Measurements from ENCODE around the gene NEU1.
"Not testable (repeated sequence)": the region's sequence is repeated elsewhere in the genome, so short reads cannot be mapped to it uniquely, and the experiment has no call there.

The NEU1 gene

DNA sequence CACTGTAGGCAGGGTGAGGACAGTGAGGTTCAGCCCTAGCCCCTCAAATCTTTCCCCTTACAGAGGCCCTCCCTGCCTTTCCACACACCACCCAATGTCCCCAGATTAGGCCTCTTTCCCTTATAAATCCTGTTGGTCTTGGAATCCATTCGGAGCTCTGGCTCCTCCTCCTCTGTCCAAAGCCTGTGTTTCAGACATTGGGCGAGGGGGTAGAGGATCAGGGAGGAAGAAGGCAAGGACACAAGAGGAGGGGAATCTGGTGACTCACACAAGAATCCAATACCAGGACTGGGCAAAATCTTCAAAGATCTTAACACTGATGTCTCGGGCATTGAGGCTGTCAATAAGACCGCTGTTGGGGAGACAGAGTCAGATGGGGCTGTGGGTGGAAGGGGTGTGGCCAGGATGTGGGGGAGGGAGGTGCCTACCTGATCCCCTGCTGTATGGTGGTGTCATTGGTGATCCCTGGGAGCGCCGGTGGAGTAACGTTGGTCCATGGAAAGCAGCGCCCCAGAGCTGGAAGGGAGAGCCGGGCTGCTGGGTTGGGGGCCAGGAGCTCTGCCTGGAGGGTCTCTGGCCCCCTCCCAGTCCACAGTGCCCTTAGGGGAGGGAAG lies 8.5 kb upstream of the NEU1 start:
- DNase-seq: no peak

DNA sequence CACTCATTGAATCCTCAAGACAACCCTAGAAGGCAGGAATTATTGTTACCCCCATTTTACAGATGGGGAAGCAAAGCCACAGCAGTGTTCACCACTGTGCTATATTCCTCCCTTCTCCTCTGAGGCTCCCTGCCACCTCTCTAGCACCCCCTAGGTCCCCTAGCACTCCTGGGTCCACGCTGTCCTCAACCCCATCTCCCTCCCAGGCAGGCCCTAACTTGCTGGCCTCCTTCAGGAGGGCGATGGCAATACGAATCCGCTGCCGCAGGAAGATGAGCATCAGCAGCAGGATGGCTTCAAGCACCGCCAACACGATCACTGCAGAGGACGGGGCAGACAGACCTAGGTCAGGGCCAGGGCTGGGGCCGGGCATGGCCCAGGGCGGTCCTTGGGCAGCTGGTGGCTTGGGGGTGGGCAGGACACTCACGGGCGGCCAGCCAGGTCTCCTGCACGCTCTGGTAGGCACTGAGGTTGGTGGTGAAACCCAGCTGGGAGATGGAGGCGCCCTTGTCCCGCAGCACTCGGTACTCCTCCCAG lies 7.8 kb upstream of the NEU1 start:
- no peak for DNase-seq

DNA sequence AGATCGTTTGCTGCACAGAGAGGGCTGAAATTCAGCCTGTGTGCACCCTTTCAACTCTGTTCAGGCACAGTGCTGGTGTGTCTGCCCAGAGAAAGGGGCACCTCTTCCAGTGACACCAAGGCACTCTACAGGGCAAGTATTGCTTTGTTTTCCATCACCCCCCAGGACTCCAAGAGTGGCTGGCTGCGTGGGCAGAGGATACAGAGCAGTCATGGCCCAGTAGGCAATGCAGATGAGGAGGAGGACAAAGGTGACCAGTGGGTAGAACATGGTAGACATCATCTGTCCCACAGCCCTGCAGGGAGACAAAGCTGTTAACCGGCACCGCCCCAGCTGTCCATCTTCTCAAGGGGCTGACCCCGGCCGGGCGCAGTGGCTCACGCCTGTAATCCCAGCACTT lies 6.7 kb upstream of the NEU1 start:
- DNase-seq: no peak

DNA sequence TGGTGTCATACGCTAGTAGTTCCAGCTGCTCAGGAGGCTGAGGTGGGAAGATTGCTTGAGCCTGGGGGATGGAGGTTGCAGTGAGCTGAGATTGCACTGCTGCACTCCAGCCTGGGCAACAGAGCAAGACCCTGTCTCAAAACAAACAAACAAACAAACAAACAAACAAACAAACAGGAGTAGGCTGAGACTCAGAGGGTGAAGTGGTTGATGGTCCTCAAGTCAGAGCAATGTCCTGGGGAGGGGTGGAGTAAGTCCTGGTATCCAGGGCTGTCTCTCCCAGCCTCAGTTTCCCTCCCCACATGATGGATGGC lies 6.0 kb upstream of the NEU1 start:
- DNase-seq: not testable (repeated sequence)

DNA sequence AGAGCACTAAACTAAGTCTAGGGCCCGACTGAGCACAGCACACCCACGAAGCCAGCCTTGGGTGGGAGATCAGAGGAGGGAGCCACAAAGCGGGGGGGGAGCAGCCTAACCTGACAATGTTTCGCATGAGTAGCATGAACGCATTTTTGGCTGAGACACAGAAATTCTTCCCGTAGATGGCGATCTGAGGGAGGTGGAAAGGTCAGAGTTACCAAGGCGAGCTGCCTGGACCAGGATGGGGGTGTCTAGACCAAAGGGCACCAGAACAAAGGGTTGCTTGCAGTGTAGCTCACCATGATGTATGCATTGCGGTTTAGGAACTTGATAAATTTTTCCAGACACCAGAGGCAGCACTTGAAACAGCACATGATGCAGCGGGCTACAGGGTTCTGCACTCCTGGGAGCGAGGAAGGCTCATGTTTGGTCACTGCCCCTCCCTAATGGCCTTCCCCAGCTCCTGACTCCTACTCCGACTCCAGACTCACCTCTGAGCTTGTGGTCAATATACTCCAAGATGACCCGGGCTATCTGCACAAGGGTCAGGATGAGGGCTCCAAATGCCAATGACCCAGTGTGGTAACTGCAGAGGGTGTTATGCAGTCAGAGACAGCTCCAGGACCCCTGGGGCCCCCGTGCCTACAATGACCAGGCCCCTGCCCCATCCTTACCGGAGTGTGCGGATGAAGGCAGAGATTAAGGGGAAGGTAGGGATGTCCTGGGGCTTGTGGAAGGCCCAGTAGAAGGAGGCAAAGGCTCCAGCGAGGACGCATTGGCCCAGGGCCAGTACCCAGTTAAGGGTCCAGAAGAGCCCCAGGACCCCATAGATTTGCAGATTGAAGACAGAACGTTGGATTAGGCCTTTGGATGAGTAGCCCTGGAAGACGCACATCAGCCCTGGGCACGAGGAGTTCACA lies 2.8 kb upstream of the NEU1 start:
- DNase-seq: no peak

DNA sequence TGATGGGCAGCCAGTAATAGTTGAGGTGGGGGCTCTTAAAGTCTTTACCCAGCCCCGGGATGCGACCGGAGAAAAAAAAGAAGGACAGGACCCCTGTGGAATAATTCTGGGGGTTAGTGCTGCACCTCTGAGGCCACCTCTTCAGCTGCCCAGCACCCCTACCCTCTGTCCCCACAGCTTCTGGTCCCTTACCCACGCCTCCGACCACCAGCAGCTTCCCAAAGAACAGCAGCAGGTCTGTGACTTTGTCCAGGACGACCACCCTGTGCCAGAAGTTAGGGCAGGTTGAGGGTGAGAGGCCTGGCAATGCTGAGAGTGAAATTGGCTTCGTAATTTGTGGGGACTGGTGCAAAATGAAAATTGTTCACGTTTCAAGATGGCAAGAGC lies 2.2 kb upstream of the NEU1 start:
- DNase-seq: no peak

DNA sequence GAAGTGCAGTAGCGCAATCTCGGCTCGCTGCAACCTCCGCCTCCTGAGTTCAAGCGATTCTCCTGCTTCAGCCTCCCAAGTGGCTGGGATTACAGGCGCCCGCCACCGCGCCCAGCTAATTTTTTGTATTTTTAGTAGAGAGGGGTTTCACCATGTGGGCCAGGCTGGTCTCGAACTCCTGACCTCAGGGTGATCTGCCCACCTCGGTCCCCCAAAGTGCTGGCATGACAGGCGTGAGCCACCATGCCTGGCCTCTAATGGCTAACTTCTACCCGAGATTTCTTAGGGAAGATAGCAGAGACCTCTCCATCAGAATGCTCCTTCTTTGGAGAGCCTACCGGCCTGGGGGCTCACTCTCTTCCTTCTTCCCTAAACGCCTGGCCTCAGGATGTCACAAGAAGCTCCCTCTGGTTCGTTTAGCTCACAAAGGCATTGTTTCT lies 1.5 kb upstream of the NEU1 start:
- DNase-seq: not testable (repeated sequence)

DNA sequence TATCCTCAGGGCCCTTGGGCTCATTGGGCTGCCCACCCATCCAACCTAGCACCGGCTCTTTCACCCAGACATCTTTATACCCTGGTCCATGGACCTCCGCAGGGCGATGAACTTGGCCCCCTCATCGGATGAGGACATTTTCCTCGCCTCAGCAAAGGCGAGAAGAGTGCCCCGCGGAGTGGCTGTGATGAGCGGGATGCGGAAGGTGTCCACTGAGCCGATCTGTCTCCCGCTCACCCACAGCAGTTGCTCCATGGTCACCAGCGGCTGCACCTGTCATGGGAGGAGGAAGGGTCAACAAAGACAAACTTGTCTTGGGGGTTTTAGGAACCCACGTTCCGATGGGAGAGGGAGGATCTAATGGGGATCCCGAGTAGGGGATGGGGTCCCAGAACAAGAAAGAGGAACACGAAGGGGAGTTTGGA lies 690 bp downstream of the NEU1 start:
- DNase-seq: no peak

DNA sequence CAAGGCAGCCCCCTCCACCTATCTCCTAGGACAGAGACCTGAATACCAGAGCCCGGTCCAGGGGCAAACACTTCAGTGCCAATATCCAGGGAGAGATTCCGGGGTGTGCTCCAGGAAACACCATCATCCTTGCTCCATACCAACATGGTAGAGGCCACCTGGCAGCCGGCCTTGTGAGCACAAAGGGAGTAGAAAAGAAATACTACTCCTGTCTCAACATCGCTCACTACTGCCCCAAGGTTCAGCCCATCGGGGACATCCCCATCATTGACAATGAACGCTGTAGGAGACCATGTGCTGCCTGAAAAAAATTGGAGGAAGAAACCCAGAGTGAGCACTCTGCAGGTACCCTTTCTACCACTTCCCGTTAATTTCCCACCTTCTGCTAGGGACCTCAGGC lies 1.5 kb downstream of the NEU1 start:
- no peak for DNase-seq

DNA sequence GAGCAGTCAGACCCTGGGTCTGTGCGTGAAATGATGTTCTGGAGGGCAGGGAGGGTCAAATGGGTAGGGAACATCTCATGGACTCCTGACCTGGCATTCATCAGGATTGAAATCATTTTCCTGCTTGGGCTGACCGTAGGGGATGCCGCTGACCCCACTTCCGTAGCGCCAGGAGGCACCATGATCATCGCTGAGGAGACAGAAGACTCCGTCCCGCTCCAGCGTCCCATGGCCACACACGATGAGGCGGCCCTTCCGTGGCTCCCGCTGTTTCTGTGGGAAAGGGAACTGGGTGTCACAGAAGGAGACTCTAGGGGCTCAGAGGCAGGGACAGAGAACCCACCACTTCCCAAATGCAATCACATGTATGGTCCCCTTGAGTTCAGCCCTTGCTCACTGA lies 2.3 kb downstream of the NEU1 start:
- no peak for DNase-seq

DNA sequence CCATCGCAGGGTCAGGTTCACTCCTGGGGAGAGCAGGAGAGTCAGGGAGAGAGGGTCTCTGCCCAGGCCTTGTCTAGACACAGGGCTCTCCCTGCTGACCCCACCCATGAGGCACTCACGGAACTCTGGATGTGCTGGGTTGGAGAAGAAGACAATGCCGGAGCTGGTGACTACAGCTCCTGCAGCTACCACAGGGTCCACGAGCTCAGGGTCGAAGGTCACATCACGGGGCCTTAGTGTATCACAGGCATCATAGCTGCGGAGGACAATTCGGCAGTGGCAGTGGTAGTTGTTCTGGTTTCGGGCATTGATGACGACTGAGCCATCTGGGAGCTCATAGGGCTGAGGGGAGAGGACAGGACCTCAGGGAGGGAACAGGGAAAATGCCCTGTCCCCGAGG lies 2.7 kb downstream of the NEU1 start:
- DNase-seq: no peak

DNA sequence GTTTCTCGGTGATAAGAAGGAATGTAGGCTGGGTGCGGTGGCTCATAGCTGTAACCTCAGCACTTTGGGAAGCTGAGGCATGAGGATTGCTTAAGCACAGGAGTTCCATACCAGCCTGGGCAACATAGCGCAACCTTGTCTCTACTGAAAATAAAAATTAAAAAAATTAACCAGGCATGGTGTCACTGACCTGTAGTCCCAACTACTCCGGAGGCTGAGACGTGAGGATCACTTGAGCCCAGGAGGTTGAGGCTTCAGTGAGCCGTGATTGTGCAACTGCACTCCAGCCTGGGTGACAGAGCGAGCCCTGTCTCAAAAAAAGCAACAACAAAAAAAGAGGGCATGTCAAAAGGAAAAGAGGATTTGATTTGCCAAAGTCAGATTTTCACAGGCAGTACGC lies 3.9 kb downstream of the NEU1 start:
- no peak for DNase-seq

DNA sequence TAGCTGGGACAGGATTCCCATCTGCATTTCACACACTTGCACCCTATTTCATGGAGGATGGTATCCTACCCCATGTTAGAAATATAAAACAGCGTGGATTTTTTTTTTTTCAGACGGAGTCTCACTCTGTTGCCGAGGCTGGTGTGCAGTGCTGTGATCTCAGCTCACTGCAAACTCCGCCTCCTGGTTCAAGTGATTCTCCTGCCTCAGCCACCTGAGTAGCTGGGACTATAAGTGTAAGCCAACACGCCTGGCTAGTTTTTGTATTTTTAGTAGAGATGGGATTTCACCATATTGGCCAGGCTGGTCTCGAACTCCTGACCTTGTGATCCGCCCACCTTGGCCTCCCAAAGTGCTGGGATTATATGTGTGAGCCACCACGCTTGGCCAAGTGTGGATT lies 4.8 kb downstream of the NEU1 start:
- not testable (repeated sequence) for DNase-seq

DNA sequence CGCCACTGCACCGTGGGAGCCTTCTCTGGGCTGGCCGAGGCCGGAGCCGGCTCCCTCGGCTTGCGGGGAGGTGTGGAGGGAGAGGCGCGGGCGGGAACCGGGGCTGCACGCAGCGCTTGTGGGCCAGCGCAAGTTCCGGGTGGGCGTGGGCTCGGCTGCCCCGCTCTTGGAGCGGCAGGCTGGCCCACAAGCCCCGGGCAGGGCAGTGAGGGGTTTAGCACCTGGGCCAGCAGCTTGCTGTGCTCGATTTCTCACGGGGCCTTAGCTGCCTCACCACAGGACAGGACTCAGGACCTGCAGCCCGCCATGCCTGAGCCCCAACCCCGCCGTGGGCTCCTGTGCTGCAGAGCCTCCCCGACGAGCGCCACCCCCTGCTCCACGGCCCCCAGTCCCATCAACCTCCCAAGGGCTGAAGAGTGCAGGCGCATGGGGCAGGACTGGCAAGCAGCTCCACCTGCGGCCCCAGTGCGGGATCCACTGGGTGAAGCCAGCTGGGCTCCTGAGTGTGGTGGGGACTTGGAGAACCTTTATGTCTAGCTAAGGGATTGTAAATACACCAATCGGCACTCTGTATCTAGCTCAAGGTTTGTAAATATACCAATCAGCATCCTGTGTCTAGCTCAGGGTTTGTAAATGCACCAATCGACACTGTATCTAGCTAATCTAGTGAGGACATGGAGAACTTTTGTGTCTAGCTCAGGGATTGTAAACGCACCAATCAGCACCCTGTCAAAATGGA lies 10.5 kb downstream of the NEU1 start:
- peak; percentile 25 for DNase-seq

DNA sequence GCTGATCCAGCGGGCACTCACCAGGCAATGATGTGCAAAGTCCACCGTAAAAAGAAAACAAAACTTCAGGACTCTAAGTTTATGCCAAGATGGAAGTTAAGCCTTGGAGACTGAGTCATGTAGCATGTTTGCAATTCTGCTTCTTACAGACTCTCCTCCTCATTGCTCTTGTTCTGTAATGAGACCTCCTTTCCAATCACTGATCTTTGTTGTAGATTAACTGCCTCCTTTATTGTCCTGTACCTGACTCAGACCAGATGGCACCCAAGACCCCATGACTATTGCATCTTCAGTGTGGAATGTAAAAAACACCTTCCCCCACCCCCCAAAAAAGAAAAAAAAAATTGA lies 11.2 kb downstream of the NEU1 start:
- DNase-seq: no peak

DNA sequence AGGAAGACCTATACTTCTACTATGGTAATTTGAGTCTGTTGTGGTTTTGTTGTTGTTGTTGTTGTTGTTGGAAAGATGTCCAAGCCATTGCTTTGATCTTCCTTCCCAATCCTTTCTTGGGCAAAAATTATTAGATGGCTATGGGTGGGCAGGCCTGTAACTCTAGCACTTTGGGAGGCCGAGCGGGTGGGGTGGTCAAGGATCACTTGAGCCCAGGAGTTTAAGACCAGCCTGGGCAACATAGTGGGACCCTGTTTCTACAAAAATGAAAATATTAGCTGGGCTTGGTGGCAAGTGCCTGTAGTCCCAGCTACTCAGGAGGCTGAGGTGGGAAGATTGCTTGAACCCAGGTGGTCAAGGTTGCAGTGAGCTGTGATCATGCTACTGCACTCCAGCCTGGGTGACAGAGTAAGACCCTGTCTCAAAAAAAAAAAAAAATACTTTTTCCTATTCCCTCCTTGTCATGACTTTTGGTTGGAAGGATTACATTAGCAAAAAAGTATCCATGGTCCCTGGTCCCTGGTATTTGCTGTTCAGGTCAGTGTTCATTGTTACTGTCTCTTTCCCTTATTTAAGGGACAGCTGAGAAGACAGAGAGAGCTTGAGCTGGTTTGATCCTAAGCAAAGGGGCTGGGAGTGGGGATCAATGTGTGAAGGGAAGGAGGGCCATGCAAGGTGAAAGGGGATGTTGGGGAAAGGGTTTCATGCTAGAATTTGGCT lies 11.7 kb downstream of the NEU1 start:
- DNase-seq: no peak

DNA sequence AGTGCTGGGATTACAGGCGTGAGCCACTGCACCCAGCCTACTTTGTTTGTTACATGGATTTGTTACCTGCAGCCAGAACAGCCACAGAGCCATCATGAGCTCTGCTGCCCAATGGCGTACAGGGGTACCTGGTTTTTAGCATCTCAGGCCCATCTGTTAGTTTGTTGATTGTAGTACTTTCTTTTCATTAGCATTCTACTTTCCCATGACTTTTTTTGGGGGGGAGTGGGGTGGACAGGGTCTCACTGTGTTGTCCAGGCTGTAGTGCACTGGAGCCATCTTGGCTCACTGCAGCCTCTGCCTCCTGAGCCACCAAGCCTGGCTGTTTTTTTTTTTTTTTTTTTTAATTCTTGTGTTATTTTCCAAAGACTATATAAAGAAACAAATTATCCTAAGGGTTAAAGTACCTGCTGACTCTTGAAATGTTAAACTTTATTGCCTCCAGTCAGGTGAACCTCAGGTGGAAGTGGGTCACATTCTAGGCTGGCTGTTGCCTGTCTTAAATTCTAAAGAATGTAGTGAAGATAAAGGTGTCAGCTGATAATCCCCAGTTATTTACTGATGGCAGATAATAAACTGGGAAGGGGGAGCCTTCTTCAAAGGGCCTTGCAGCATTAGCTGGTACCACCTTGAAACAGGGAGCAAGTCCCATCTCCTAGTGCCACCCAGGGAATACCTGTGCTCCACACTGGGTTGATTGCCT lies 15.2 kb downstream of the NEU1 start:
- no peak for DNase-seq

DNA sequence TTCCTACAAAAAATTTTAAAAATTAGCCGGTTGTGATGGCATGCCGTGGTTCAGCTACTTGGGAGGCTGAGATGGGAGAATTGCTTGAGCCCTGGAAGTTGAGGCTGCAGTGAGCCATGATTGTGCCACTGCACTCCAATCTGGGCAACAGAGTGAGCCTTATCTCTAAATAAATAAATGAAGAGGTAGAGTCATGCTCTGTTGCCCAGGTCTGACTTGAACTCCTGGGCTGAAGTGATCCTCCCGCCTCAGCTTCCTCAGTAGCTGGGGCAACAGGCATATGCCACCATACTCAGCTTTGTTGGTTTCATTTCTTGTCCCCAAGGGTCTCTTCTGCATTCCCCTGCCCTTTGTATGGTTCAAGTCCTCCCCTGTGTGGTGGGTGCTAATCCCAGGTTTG lies 18.1 kb downstream of the NEU1 start:
- DNase-seq: no peak

DNA sequence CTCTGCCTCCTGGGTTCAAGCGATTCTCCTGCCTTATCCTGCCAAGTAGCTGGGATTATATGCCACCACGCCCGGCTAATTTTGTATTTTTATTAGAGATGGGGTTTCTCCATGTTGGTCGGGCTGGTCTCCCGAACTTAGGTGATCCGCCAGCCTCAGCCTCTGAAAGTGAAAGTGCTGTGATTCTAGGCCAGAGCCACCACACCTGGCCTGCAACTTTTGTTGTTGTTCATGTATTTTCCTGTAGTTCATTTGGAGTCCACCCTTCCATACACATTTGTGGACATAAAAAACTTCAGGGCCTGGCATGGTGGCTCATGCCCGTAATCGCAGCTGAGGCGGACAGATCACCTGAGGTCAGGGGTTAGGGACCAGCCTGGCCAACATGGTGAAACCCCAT lies 20.6 kb downstream of the NEU1 start:
- DNase-seq: no peak

DNA sequence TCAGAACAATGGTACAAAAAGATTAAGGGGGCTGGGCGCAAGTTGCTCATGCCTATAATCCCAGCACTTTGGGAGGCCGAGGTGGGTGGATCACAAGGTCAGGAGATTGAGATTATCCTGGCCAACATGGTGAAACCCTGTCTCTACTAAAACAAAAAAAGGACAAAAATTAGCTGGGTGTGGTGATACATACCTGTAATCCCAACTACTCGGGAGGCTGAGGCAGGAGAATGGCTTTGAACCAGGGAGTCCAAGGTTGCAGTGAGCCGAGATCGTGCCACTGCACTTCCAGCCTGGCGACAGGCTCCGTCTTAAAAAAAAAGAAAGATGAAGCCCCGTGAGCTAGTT lies 22.9 kb downstream of the NEU1 start:
- DNase-seq: not testable (repeated sequence)

DNA sequence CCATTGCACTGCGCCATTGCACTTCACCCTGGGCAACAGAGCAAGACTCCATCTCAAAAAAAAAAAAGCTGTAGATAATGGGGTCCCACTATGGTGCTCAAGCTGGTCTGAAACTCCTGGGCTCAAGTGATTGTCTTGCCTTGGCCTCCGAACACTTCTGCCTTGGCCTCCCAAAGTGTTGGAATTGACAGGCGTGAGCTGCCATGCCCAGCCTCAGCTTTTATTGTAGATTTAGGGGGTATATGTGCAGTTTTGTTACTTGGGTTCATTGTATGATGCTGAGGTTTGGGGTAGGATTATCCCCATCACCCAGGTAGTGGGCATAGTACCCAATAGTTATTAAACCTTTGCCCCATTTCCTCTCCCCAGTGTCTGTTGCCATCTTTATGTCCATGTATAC lies 23.7 kb downstream of the NEU1 start:
- no peak for DNase-seq

DNA sequence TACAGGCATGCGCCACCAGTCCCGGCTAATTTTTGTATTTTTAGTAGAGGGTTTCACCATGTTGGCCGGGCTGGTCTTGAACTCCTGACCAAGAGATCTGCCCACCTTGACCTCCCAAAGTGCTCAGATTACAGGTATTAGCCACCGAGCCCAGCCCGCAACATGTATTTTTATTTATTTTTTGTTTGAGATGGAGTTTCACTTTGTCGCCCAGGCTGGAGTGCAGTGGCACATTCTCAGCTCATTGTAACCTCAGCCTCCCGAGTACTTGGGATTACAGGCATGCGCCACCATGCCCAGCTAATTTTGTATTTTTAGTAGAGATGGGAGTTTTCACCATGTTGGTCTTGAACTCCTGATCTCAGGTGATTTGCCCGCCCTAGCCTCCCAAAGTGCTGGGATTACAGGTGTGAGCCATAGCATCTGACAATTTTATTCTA lies 24.5 kb downstream of the NEU1 start:
- DNase-seq: not testable (repeated sequence)
